ENCODE results near the gene ABCB6. TPM values are rescaled to one million over a fixed set of nuclear protein-coding genes. Genes with fewer than 3 reads are reported as not detected.

The ABCB6 gene
- total RNA-seq, 2 donors from 2014 or later = 39.1 to 76.0 TPM

- no peak overlapping the region for H3K27ac ChIP-seq (ENCODE audit: low read depth, low read length)
- H3K9me3 ChIP-seq (ENCODE audit: control insufficient read depth, low read length) = no peaks in the 10 kb centered on the region
- H3K36me3 Mint-ChIP-seq (ENCODE audit: low read depth) = peaks cover 6% of the 10 kb centered on the region
- H3K9me3 Mint-ChIP-seq = no peaks in the 10 kb centered on the region
- TF ChIP-seq, protein P1, sequence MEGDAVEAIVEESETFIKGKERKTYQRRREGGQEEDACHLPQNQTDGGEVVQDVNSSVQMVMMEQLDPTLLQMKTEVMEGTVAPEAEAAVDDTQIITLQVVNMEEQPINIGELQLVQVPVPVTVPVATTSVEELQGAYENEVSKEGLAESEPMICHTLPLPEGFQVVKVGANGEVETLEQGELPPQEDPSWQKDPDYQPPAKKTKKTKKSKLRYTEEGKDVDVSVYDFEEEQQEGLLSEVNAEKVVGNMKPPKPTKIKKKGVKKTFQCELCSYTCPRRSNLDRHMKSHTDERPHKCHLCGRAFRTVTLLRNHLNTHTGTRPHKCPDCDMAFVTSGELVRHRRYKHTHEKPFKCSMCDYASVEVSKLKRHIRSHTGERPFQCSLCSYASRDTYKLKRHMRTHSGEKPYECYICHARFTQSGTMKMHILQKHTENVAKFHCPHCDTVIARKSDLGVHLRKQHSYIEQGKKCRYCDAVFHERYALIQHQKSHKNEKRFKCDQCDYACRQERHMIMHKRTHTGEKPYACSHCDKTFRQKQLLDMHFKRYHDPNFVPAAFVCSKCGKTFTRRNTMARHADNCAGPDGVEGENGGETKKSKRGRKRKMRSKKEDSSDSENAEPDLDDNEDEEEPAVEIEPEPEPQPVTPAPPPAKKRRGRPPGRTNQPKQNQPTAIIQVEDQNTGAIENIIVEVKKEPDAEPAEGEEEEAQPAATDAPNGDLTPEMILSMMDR (conservative IDR thresholded peaks at IDR 0.05) = no peak
- peaks cover 3% of the 10 kb centered on the region for H3K4me1 ChIP-seq (ENCODE audit: control insufficient read depth, insufficient read depth, low read length)
- no peaks in the 10 kb centered on the region for H3K27me3 ChIP-seq (ENCODE audit: control insufficient read depth, insufficient read depth, low read length, poor library complexity, severe bottlenecking)
- peaks cover 18% of the 10 kb centered on the region for H3K36me3 ChIP-seq (ENCODE audit: control insufficient read depth, insufficient read depth, low read length)
- no peak overlapping the region for H3K4me3 ChIP-seq (ENCODE audit: low read length)
- no peak overlapping the region for H3K27ac Mint-ChIP-seq
- H3K27me3 Mint-ChIP-seq (ENCODE audit: insufficient read depth) = peaks cover 14% of the 10 kb centered on the region
- peaks cover 2% of the 10 kb centered on the region for H3K4me1 Mint-ChIP-seq
- H3K9ac ChIP-seq (ENCODE audit: extremely low read depth, low read length, poor library complexity, severe bottlenecking) = no peak overlapping the region
- H3K4me3 Mint-ChIP-seq = no peak overlapping the region
- DNase-seq = no peak
Measured at GRCh38 chr2:219168932-219169331, 49.8 kb downstream of the ABCB6 start.

DNA sequence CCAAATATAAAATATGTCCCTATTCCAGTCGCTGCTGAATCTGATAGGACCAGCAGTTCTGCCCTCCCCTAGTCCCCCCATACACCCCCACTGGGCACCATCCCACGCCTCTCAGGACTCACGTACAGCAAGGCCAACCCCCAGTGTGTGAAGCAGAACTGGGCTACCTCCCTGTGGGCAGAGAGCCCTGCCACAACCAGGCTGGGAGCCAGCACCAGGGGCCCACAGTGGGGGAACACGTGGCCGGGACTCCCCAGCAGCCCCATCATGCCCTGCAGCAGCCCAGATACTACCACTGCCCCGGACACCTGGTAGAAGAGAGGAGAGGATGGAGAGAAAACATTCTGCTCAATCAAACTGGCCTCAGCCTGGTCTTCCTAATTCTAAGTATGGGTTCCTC is 50.2 kb downstream of the ABCB6 start:
- WGBS, 2 experiments (ENCODE audit: insufficient coverage in 1 of 2, insufficient read length in 1 of 2) = 78% methylated on average over 6 of the region's 6 CpGs; no CpG with 5 or more reads in 1 of the 2 experiments
- peaks cover 17% of the 10 kb centered on the region for H3K27me3 Mint-ChIP-seq (ENCODE audit: insufficient read depth)
- no peak overlapping the region for H3K4me3 ChIP-seq (ENCODE audit: low read length)
- H3K9me3 ChIP-seq (ENCODE audit: control insufficient read depth, low read length) = no peaks in the 10 kb centered on the region
- no peak overlapping the region for H3K9ac ChIP-seq (ENCODE audit: extremely low read depth, low read length, poor library complexity, severe bottlenecking)
- H3K4me1 ChIP-seq (ENCODE audit: control insufficient read depth, insufficient read depth, low read length) = peaks cover 3% of the 10 kb centered on the region
- H3K4me1 Mint-ChIP-seq = peaks cover 2% of the 10 kb centered on the region
- no peaks in the 10 kb centered on the region for H3K9me3 Mint-ChIP-seq
- H3K4me3 Mint-ChIP-seq = no peak overlapping the region
- H3K36me3 ChIP-seq (ENCODE audit: control insufficient read depth, insufficient read depth, low read length) = peaks cover 14% of the 10 kb centered on the region
- peaks cover under 1% of the 10 kb centered on the region for H3K27me3 ChIP-seq (ENCODE audit: control insufficient read depth, insufficient read depth, low read length, poor library complexity, severe bottlenecking)
- no peak for DNase-seq
- TF ChIP-seq, protein P1 (conservative IDR thresholded peaks at IDR 0.05) = no peak
- H3K27ac ChIP-seq (ENCODE audit: low read depth, low read length) = no peak overlapping the region
- no peak overlapping the region for H3K27ac Mint-ChIP-seq
- peaks cover 5% of the 10 kb centered on the region for H3K36me3 Mint-ChIP-seq (ENCODE audit: low read depth)

GRCh38 chr2:219167997-219168396 is 50.8 kb downstream of the ABCB6 start:
- Histone ChIP-seq H3K4me3 (ENCODE audit: low read length) (no peak overlapping the region), H3K4me1 (ENCODE audit: control insufficient read depth, insufficient read depth, low read length) (peaks cover 3% of the 10 kb centered on the region), H3K9ac (ENCODE audit: extremely low read depth, low read length, poor library complexity, severe bottlenecking) (no peak overlapping the region), H3K36me3 (ENCODE audit: control insufficient read depth, insufficient read depth, low read length) (peaks cover 10% of the 10 kb centered on the region), H3K9me3 (ENCODE audit: control insufficient read depth, low read length) (no peaks in the 10 kb centered on the region), H3K27ac (ENCODE audit: low read depth, low read length) (no peak overlapping the region), H3K27me3 (ENCODE audit: control insufficient read depth, insufficient read depth, low read length, poor library complexity, severe bottlenecking) (peaks cover 6% of the 10 kb centered on the region)
- peaks cover under 1% of the 10 kb centered on the region for H3K36me3 Mint-ChIP-seq (ENCODE audit: low read depth)
- DNase-seq = no peak
- TF ChIP-seq, protein P1 (conservative IDR thresholded peaks at IDR 0.05) = no peak
- H3K4me1 Mint-ChIP-seq = peaks cover 2% of the 10 kb centered on the region
- 64 to 67% methylated on average over 3 to 5 of the region's 5 CpGs for WGBS, 2 experiments (ENCODE audit: insufficient coverage in 1 of 2, insufficient read length in 1 of 2)
- H3K27ac Mint-ChIP-seq = no peak overlapping the region
- H3K9me3 Mint-ChIP-seq = no peaks in the 10 kb centered on the region
- H3K4me3 Mint-ChIP-seq = no peak overlapping the region
- peaks cover 21% of the 10 kb centered on the region for H3K27me3 Mint-ChIP-seq (ENCODE audit: insufficient read depth)
